HepG2 (cell line): Measurements from ENCODE around the gene PRTN3. TPM values are rescaled to one million over a fixed set of nuclear protein-coding genes. Genes with fewer than 3 reads are reported as not detected.
A peak's percentile ranks its signal among the peaks of the same experiment; 100 is the strongest.

Experiments used
- ADNP ChIP-seq: sonication (generic); formaldehyde crosslinking; IDR thresholded peaks from 2 replicates; pipeline ENCODE4 v1.4.0; 2020; ENCODE audit warnings: missing genetic modification reagents
- ARNT ChIP-seq: fragments of 450-650 bp; IDR thresholded peaks from 2 replicates; pipeline ENCODE4 v1.6.1; 2017
- CREB1 ChIP-seq, 2 experiments: fragments of 450-650 bp in 1 of 2; IDR thresholded peaks; 2 replicates each; pipeline ENCODE4 v1.6.1; 2016 to 2017; ENCODE audit warnings: control low read depth in 1 of 2, mild to moderate bottlenecking in 1 of 2, missing compliant biosample characterization in 1 of 2, missing genetic modification characterization in 1 of 2
- ETS1 ChIP-seq: sonication (generic); formaldehyde crosslinking; IDR thresholded peaks from 2 replicates; pipeline ENCODE4 v1.4.0; 2020; ENCODE audit warnings: missing genetic modification reagents
- FUBP1 ChIP-seq: sonication (generic); formaldehyde crosslinking; IDR thresholded peaks from 2 replicates; pipeline ENCODE4 v1.5.1; 2020; ENCODE audit warnings: missing genetic modification reagents, mild to moderate bottlenecking, borderline replicate concordance
- GATAD2A ChIP-seq: IDR thresholded peaks from 2 replicates; pipeline ENCODE4 v1.6.1; 2016
- GRHL1 ChIP-seq: sonication (generic); formaldehyde crosslinking; conservative IDR thresholded peaks from 2 replicates; pipeline ENCODE4 v1.8.0; 2022; ENCODE audit warnings: missing genetic modification reagents
- IKZF1 ChIP-seq: fragments of 450-650 bp; IDR thresholded peaks from 2 replicates; pipeline ENCODE4 v1.7.1; 2016
- KLF15 ChIP-seq: sonication (generic); formaldehyde crosslinking; IDR thresholded peaks from 2 replicates; pipeline ENCODE4 v1.8.1; 2023; ENCODE audit warnings: borderline replicate concordance, mild to moderate bottlenecking, inconsistent platforms, missing genetic modification reagents, mixed read lengths
- POLR2G ChIP-seq: fragments of 200-400 bp; formaldehyde crosslinking; IDR thresholded peaks from 2 replicates; pipeline ENCODE4 v1.6.1; 2018; ENCODE audit warnings: mild to moderate bottlenecking, low read depth, low read length, moderate library complexity
- RBFOX2 ChIP-seq: fragments of 200-400 bp; formaldehyde crosslinking; IDR thresholded peaks from 2 replicates; pipeline ENCODE4 v1.6.1; 2017; ENCODE audit warnings: low read depth, mild to moderate bottlenecking, low read length
- SIX4 ChIP-seq: sonication (generic); formaldehyde crosslinking; IDR thresholded peaks from 2 replicates; pipeline ENCODE4 v1.4.0; 2020; ENCODE audit warnings: missing genetic modification reagents
- SMARCC2 ChIP-seq: fragments of 450-650 bp; IDR thresholded peaks from 2 replicates; pipeline ENCODE4 v1.6.1; 2017; ENCODE audit warnings: antibody characterized with exemption, mild to moderate bottlenecking
- TERF1 ChIP-seq: sonication (generic); formaldehyde crosslinking; IDR thresholded peaks from 2 replicates; pipeline ENCODE4 v1.8.0; 2022; ENCODE audit warnings: mild to moderate bottlenecking, missing genetic modification reagents, moderate library complexity
- WIZ ChIP-seq: sonication (generic); formaldehyde crosslinking; IDR thresholded peaks from 2 replicates; pipeline ENCODE4 v1.5.1; 2020; ENCODE audit warnings: mild to moderate bottlenecking, missing genetic modification reagents
- YEATS2 ChIP-seq: sonication (generic); formaldehyde crosslinking; IDR thresholded peaks from 2 replicates; pipeline ENCODE4 v1.4.0; 2020; ENCODE audit warnings: missing genetic modification reagents, borderline replicate concordance
- ZBTB7B ChIP-seq: sonication (generic); formaldehyde crosslinking; IDR thresholded peaks from 2 replicates; pipeline ENCODE4 v1.4.0; 2020; ENCODE audit warnings: missing genetic modification reagents
- ZEB1 ChIP-seq: IDR thresholded peaks from 2 replicates; pipeline ENCODE4 v1.6.1; 2012; ENCODE audit warnings: mild to moderate bottlenecking, low read depth, inconsistent platforms; ENCODE audit not compliant: insufficient replicate concordance
- ZFP37 ChIP-seq: sonication (generic); formaldehyde crosslinking; IDR thresholded peaks from 2 replicates; pipeline ENCODE4 v1.4.0; 2020; ENCODE audit warnings: missing genetic modification reagents, borderline replicate concordance
- ZMAT3 ChIP-seq: sonication (generic); formaldehyde crosslinking; conservative IDR thresholded peaks from 2 replicates; pipeline ENCODE4 v1.7.0; 2021; ENCODE audit warnings: missing genetic modification reagents
- ZNF138 ChIP-seq: sonication (generic); formaldehyde crosslinking; IDR thresholded peaks from 2 replicates; pipeline ENCODE4 v1.5.0; 2020; ENCODE audit warnings: mild to moderate bottlenecking, low read depth, missing genetic modification reagents
- ZNF24 ChIP-seq: fragments of 450-650 bp; IDR thresholded peaks from 2 replicates; pipeline ENCODE4 v1.6.1; 2017; ENCODE audit warnings: antibody characterized with exemption, mild to moderate bottlenecking
- ZNF350 ChIP-seq: sonication (generic); formaldehyde crosslinking; IDR thresholded peaks from 2 replicates; pipeline ENCODE4 v1.4.0; 2020; ENCODE audit warnings: mild to moderate bottlenecking, low read depth, missing genetic modification reagents, borderline replicate concordance
- ZNF564 ChIP-seq: sonication (generic); formaldehyde crosslinking; IDR thresholded peaks from 2 replicates; pipeline ENCODE4 v1.8.1; 2023; ENCODE audit warnings: mild to moderate bottlenecking, missing genetic modification reagents
- ZNF652 ChIP-seq: IDR thresholded peaks from 2 replicates; pipeline ENCODE4 v1.6.1; 2016; ENCODE audit warnings: low read depth, borderline replicate concordance
- ZNF672 ChIP-seq: sonication (generic); formaldehyde crosslinking; IDR thresholded peaks from 2 replicates; pipeline ENCODE4 v1.8.1; 2022; ENCODE audit warnings: missing genetic modification reagents
- ZNF75D ChIP-seq: sonication (generic); formaldehyde crosslinking; IDR thresholded peaks from 2 replicates; pipeline ENCODE4 v1.8.1; 2023; ENCODE audit warnings: missing genetic modification reagents, mild to moderate bottlenecking, borderline replicate concordance
- polyA plus RNA-seq, 8 experiments: library from polyadenylated mRNA; depleted of rRNA in 3 of 8; stranded (reverse) in 7 of 8; unstranded in 1 of 8; fragments of >200 nt; fragmentation: Illumina TruSeq in 4 of 8; extraction: Trizol in 4 of 8; gene quantifications; 2 replicates each; pipeline versions ENCODE4 v1.2.1 to v1.2.3, GENCODE V29; 2011 to 2016; ENCODE audit warnings: low read depth in 4 of 8, missing spikeins in 1 of 8, mixed read lengths in 1 of 8; ENCODE audit not compliant: insufficient read depth in 1 of 8
- total RNA-seq, 5 experiments: library from RNA; depleted of rRNA; stranded (reverse); fragments of >200 nt; fragmentation: Illumina TruSeq; extraction: Trizol; gene quantifications; 2 replicates each; pipeline ENCODE4 v1.2.3, GENCODE V29; 2016; ENCODE audit warnings: low read depth in 1 of 5

Gene PRTN3
- total and polyA plus RNA-seq, 2 of the 13 experiments (the other 11 are each of a cell fraction or from before 2014, with no cell fraction given) = not detected

- TF ChIP-seq ZFP37 = no peak
- TF ChIP-seq ZNF24 = no peak
- no peak for TF ChIP-seq TERF1 (CRISPR knock-in tag)
- TF ChIP-seq ZNF75D (CRISPR knock-in tag) = no peak
- no peak for TF ChIP-seq CREB1 (IDR thresholded peaks at IDR 0.05)
- no peak for TF ChIP-seq CREB1 (CRISPR knock-in tag; IDR thresholded peaks at IDR 0.05)
- TF ChIP-seq RBFOX2 = peak; percentile 49; the same call in 1 of the 2 replicates
- TF ChIP-seq ZNF350 (CRISPR knock-in tag) = no peak
- TF ChIP-seq ADNP (CRISPR knock-in tag) = no peak
- TF ChIP-seq YEATS2 (CRISPR knock-in tag) = no peak
- no peak for TF ChIP-seq WIZ (CRISPR knock-in tag)
- TF ChIP-seq ZBTB7B = no peak
- no peak for TF ChIP-seq SIX4 (CRISPR knock-in tag)
- TF ChIP-seq IKZF1 = no peak
- no peak for TF ChIP-seq GRHL1 (CRISPR knock-in tag)
- TF ChIP-seq ETS1 (CRISPR knock-in tag) = no peak
- peak; percentile 40; the same call in 1 of the 2 replicates for TF ChIP-seq POLR2G
- no peak for TF ChIP-seq KLF15
- TF ChIP-seq SMARCC2 = no peak
- no peak for TF ChIP-seq GATAD2A (CRISPR knock-in tag)
- no peak for TF ChIP-seq ZEB1
- no peak for TF ChIP-seq ZNF672 (CRISPR knock-in tag)
- TF ChIP-seq ARNT = no peak
- TF ChIP-seq ZMAT3 = no peak
- no peak for TF ChIP-seq ZNF564 (CRISPR knock-in tag)
- TF ChIP-seq FUBP1 (CRISPR knock-in tag) = no peak
- TF ChIP-seq ZNF652 (CRISPR knock-in tag) = no peak
- TF ChIP-seq ZNF138 (CRISPR knock-in tag) = no peak
Observed at GRCh38 chr19:868458-869244, 27.9 kb downstream of the PRTN3 start (continued).
